ENCODE measurements around the gene ARID5A.
"Not testable (repeated sequence)": the region's sequence is repeated elsewhere in the genome, so short reads cannot be mapped to it uniquely, and the experiment has no call there.

The ARID5A gene

GRCh38 chr2:96549466-96549785 is 12.9 kb downstream of the ARID5A start:
- peaks cover 6% of the 10 kb centered on the region; the same call in 1 of the 2 replicates for H3K4me1 ChIP-seq (ENCODE audit: insufficient read depth, low read length)
- no peaks in the 10 kb centered on the region for H3K27me3 ChIP-seq (ENCODE audit: insufficient read depth, low read length)
- no peaks in the 10 kb centered on the region; the same call in 1 of the 2 replicates for H3K9me3 ChIP-seq (ENCODE audit: insufficient read depth, low read depth, low read length)
- H3K27ac ChIP-seq (ENCODE audit: low read length) = no peak overlapping the region
- no peak overlapping the region for H3K9ac ChIP-seq (ENCODE audit: low read depth, low read length)
- H3K36me3 ChIP-seq (ENCODE audit: insufficient read depth, low read depth, low read length) = no peaks in the 10 kb centered on the region
- H3K4me3 ChIP-seq (ENCODE audit: low read length) = no peak overlapping the region

GRCh38 chr2:96549967-96550786 is 13.6 kb downstream of the ARID5A start:
- H3K27ac ChIP-seq (ENCODE audit: low read length) = no peak overlapping the region
- H3K9ac ChIP-seq (ENCODE audit: low read depth, low read length) = no peak overlapping the region
- no peaks in the 10 kb centered on the region for H3K36me3 ChIP-seq (ENCODE audit: insufficient read depth, low read depth, low read length)
- no peaks in the 10 kb centered on the region for H3K27me3 ChIP-seq (ENCODE audit: insufficient read depth, low read length)
- H3K4me3 ChIP-seq (ENCODE audit: low read length) = no peak overlapping the region
- peaks cover 6% of the 10 kb centered on the region; the same call in 1 of the 2 replicates for H3K4me1 ChIP-seq (ENCODE audit: insufficient read depth, low read length)
- no peaks in the 10 kb centered on the region; the same call in 1 of the 2 replicates for H3K9me3 ChIP-seq (ENCODE audit: insufficient read depth, low read depth, low read length)

GRCh38 chr2:96550787-96551604 is 14.4 kb downstream of the ARID5A start:
- H3K36me3 ChIP-seq (ENCODE audit: insufficient read depth, low read depth, low read length) = no peaks in the 10 kb centered on the region

GRCh38 chr2:96551605-96552314 is 15.2 kb downstream of the ARID5A start:
- Histone ChIP-seq H3K9ac (ENCODE audit: low read depth, low read length) (no peak overlapping the region), H3K27me3 (ENCODE audit: insufficient read depth, low read length) (no peaks in the 10 kb centered on the region), H3K4me1 (ENCODE audit: insufficient read depth, low read length) (peaks cover 6% of the 10 kb centered on the region; the same call in 1 of the 2 replicates), H3K36me3 (ENCODE audit: insufficient read depth, low read depth, low read length) (no peaks in the 10 kb centered on the region), H3K9me3 (ENCODE audit: insufficient read depth, low read depth, low read length) (no peaks in the 10 kb centered on the region), H3K4me3 (ENCODE audit: low read length) (no peak overlapping the region), H3K27ac (ENCODE audit: low read length) (no peak overlapping the region)

More at GRCh38 chr2:96550787-96551604, 14.4 kb downstream of the ARID5A start:
- no peak overlapping the region for H3K9ac ChIP-seq (ENCODE audit: low read depth, low read length)
- peaks cover 6% of the 10 kb centered on the region; the same call in 1 of the 2 replicates for H3K4me1 ChIP-seq (ENCODE audit: insufficient read depth, low read length)
- no peaks in the 10 kb centered on the region; the same call in 1 of the 2 replicates for H3K9me3 ChIP-seq (ENCODE audit: insufficient read depth, low read depth, low read length)
- H3K27ac ChIP-seq (ENCODE audit: low read length) = no peak overlapping the region
- H3K4me3 ChIP-seq (ENCODE audit: low read length) = no peak overlapping the region
- H3K27me3 ChIP-seq (ENCODE audit: insufficient read depth, low read length) = no peaks in the 10 kb centered on the region

GRCh38 chr2:96552315-96553175 is 16.0 kb downstream of the ARID5A start:
- Histone ChIP-seq H3K9ac (ENCODE audit: low read depth, low read length) (no peak overlapping the region), H3K27ac (ENCODE audit: low read length) (no peak overlapping the region), H3K9me3 (ENCODE audit: insufficient read depth, low read depth, low read length) (no peaks in the 10 kb centered on the region), H3K4me3 (ENCODE audit: low read length) (no peak overlapping the region), H3K36me3 (ENCODE audit: insufficient read depth, low read depth, low read length) (no peaks in the 10 kb centered on the region), H3K27me3 (ENCODE audit: insufficient read depth, low read length) (no peaks in the 10 kb centered on the region), H3K4me1 (ENCODE audit: insufficient read depth, low read length) (peaks cover 3% of the 10 kb centered on the region; the same call in 1 of the 2 replicates)

- Histone ChIP-seq H3K9me3 (ENCODE audit: insufficient read depth, low read depth, low read length) (no peaks in the 10 kb centered on the region), H3K4me1 (ENCODE audit: insufficient read depth, low read length) (no peaks in the 10 kb centered on the region), H3K27me3 (ENCODE audit: insufficient read depth, low read length) (no peaks in the 10 kb centered on the region), H3K9ac (ENCODE audit: low read depth, low read length) (no peak overlapping the region), H3K36me3 (ENCODE audit: insufficient read depth, low read depth, low read length) (no peaks in the 10 kb centered on the region), H3K4me3 (ENCODE audit: low read length) (no peak overlapping the region), H3K27ac (ENCODE audit: low read length) (no peak overlapping the region)
Measured at GRCh38 chr2:96553176-96553956, 16.8 kb downstream of the ARID5A start.

- H3K4me1 ChIP-seq (ENCODE audit: insufficient read depth, low read length); H3K27me3 ChIP-seq (ENCODE audit: insufficient read depth, low read length); H3K27ac ChIP-seq (ENCODE audit: low read length); H3K36me3 ChIP-seq (ENCODE audit: insufficient read depth, low read depth, low read length); H3K9me3 ChIP-seq (ENCODE audit: insufficient read depth, low read depth, low read length); H3K9ac ChIP-seq (ENCODE audit: low read depth, low read length); H3K4me3 ChIP-seq (ENCODE audit: low read length): not testable (repeated sequence)
Measured at GRCh38 chr2:96553957-96554292, 17.4 kb downstream of the ARID5A start.

- no peaks in the 10 kb centered on the region for H3K9me3 ChIP-seq (ENCODE audit: insufficient read depth, low read depth, low read length)
- no peak overlapping the region for H3K27ac ChIP-seq (ENCODE audit: low read length)
- no peaks in the 10 kb centered on the region for H3K36me3 ChIP-seq (ENCODE audit: insufficient read depth, low read depth, low read length)
- no peaks in the 10 kb centered on the region for H3K4me1 ChIP-seq (ENCODE audit: insufficient read depth, low read length)
- H3K9ac ChIP-seq (ENCODE audit: low read depth, low read length) = no peak overlapping the region
- no peaks in the 10 kb centered on the region for H3K27me3 ChIP-seq (ENCODE audit: insufficient read depth, low read length)
- H3K4me3 ChIP-seq (ENCODE audit: low read length) = no peak overlapping the region
Measured at GRCh38 chr2:96554293-96555145, 18.0 kb downstream of the ARID5A start.

- no peaks in the 10 kb centered on the region for H3K4me1 ChIP-seq (ENCODE audit: insufficient read depth, low read length)
- no peak overlapping the region for H3K4me3 ChIP-seq (ENCODE audit: low read length)
- H3K27ac ChIP-seq (ENCODE audit: low read length) = no peak overlapping the region
- no peaks in the 10 kb centered on the region for H3K27me3 ChIP-seq (ENCODE audit: insufficient read depth, low read length)
- no peak overlapping the region for H3K9ac ChIP-seq (ENCODE audit: low read depth, low read length)
- no peaks in the 10 kb centered on the region for H3K36me3 ChIP-seq (ENCODE audit: insufficient read depth, low read depth, low read length)
- no peaks in the 10 kb centered on the region for H3K9me3 ChIP-seq (ENCODE audit: insufficient read depth, low read depth, low read length)
Measured at GRCh38 chr2:96555146-96555610, 18.6 kb downstream of the ARID5A start.
